GM12874 (cell line): ENCODE measurements around the gene IL20RA.

Experiments
- TF ChIP-seq, protein P1 (sequence below): IDR thresholded peaks from 2 replicates; pipeline ENCODE4 v1.5.1; 2011; ENCODE audit warnings: low read depth, mild to moderate bottlenecking, control low read depth, low read length, moderate library complexity; ENCODE audit not compliant: insufficient read depth

Gene IL20RA

DNA sequence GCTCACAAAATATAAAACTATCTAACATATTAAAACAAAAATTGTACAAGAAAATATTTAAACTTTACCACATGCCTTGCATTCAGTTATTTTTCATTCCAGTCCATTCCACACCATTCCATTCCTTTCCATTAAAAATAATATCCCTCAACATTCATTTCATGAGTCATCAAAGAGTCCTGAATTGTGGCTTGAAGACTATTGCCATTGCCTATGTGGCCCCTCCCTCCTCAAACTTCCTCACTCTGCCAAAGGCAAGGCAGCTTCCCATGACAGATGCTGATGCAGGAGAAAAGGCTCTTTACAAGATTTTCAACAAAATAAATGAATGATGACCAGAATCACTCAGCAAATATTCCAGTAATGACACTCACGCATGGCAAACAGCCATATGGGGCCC is 31.7 kb downstream of the IL20RA start:
- TF ChIP-seq, protein P1, sequence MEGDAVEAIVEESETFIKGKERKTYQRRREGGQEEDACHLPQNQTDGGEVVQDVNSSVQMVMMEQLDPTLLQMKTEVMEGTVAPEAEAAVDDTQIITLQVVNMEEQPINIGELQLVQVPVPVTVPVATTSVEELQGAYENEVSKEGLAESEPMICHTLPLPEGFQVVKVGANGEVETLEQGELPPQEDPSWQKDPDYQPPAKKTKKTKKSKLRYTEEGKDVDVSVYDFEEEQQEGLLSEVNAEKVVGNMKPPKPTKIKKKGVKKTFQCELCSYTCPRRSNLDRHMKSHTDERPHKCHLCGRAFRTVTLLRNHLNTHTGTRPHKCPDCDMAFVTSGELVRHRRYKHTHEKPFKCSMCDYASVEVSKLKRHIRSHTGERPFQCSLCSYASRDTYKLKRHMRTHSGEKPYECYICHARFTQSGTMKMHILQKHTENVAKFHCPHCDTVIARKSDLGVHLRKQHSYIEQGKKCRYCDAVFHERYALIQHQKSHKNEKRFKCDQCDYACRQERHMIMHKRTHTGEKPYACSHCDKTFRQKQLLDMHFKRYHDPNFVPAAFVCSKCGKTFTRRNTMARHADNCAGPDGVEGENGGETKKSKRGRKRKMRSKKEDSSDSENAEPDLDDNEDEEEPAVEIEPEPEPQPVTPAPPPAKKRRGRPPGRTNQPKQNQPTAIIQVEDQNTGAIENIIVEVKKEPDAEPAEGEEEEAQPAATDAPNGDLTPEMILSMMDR, result no peak

- TF ChIP-seq, protein P1, result no peak
These were observed 33.4 kb downstream of the IL20RA start for GRCh38 chr6:137011406-137011805.

- TF ChIP-seq, protein P1, result no peak
These were observed 34.5 kb downstream of the IL20RA start for GRCh38 chr6:137010128-137010718.

- TF ChIP-seq, protein P1, result no peak
These were observed 36.6 kb downstream of the IL20RA start for GRCh38 chr6:137008204-137008603.

GRCh38 chr6:137006056-137006455 is 38.7 kb downstream of the IL20RA start:
- TF ChIP-seq, protein P1, result no peak

GRCh38 chr6:137005073-137005472 is 39.7 kb downstream of the IL20RA start:
- TF ChIP-seq, protein P1, result no peak

DNA sequence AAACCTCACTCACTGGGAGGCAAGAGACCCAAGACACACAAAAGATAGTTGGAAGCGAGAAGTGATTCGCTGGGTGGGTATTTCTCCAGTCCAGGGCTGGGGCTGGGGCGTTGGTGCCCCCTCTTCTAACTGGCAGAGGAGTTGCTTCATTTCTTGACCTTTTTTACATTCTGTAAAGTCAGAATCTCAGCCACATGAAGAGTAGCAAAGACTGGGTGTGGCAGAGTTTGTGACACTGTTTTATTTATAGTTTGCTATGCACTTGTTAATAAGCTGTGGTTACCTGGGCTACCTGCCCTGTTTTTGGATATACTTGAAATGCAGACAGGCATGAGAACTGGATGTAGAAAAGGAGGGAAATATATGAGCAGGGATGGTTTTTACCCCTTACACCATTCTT is 42.3 kb downstream of the IL20RA start:
- TF ChIP-seq, protein P1, result no peak

DNA sequence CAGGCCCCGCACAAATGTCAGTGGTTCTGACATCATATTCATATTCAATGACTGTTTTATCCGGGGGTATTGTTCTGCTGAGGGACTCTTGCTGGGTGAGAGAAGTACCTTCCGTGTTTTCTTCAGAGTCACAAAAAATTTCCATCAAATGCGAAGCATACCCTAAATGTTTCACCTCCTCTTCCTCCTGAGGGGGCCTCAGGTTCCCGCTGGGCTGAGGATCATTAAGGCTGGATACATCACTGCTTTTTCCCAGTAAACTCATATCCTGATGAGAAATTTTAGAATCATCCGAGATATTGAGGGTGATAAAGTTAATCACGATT is 42.8 kb downstream of the IL20RA start:
- TF ChIP-seq, protein P1, result no peak
